Measurements from ENCODE around the gene MAPK11. TPM values are rescaled to one million over a fixed set of nuclear protein-coding genes. Genes with fewer than 3 reads are reported as not detected.

MAPK11 gene
- total and polyA plus RNA-seq, 2 donors (not counting 1 experiment from before 2014, with no cell fraction given) = 8.1 to 9.9 TPM

- Mint-ChIP-seq H3K9me3 (ENCODE audit: insufficient read depth) (no peaks in the 10 kb centered on the region), H3K27ac (peak within 1 kb of the TSS; percentile 87), H3K27me3 (peaks cover 5% of the 10 kb centered on the region), H3K4me1 (peaks cover 44% of the 10 kb centered on the region), H3K4me3 (peak within 1 kb of the TSS; percentile 84)
- H3K9me3 ChIP-seq (ENCODE audit: control extremely low read depth in 1 of 3, control insufficient read depth in 2 of 3, insufficient read depth in 1 of 3, low read length in 2 of 3) = peaks cover 0 to 6% (median 0%) of the 10 kb centered on the region in 3 donors
- peaks cover 65 to 75% of the 10 kb centered on the region in 2 donors for H3K4me1 ChIP-seq (ENCODE audit: control insufficient read depth in 2 of 2, insufficient read depth in 2 of 2, low read length in 2 of 2)
- H2AFZ ChIP-seq (ENCODE audit: insufficient read depth, low read depth, low read length, poor library complexity, severe bottlenecking) = peak within 1 kb of the TSS; percentile 60
- POLR2A ChIA-PET = interaction anchor here (0.6 to 7.5 kb wide), 8 partner anchors 9 to 445 kb away, joined by 3 to 61 read pairs (median 4); no protein-coding TSS in a partner anchor
- peak within 1 kb of the TSS; percentile 7 to 58 (median 45) for H3K4me3 ChIP-seq (ENCODE audit: control extremely low read depth in 1 of 5, extremely low read depth in 1 of 5, insufficient read depth in 1 of 5, low read depth in 2 of 5, low read length in 4 of 5)
- peak within 1 kb of the TSS; percentile 95 for H3K4me2 ChIP-seq (replicated peaks; ENCODE audit: low read depth, low read length, poor library complexity, severe bottlenecking)
- intact Hi-C loops (cut with micrococcal nuclease) = loop anchor here (1.0 kb wide), 2 partner anchors 7 to 15 kb away; no protein-coding TSS in a partner anchor
- peaks cover 0 to 28% (median 7%) of the 10 kb centered on the region in 4 experiments for H3K27me3 ChIP-seq (replicated peaks in 1 of 4; ENCODE audit: control extremely low read depth in 1 of 4, control insufficient read depth in 3 of 4, insufficient read depth in 4 of 4, low read length in 3 of 4)
- no peaks in the 10 kb centered on the region for H3K36me3 ChIP-seq (replicated peaks in 1 of 2; ENCODE audit: control extremely low read depth in 1 of 2, control insufficient read depth in 1 of 2, extremely low read depth in 1 of 2, insufficient read depth in 2 of 2, low read length in 1 of 2)
- peak within 1 kb of the TSS; percentile 52 for H3K9ac ChIP-seq (ENCODE audit: low read length)
- no peaks in the 10 kb centered on the region for H3K79me2 ChIP-seq (ENCODE audit: control insufficient read depth, insufficient read depth, low read length)
- TF ChIP-seq CTCF (IDR thresholded peaks at IDR 0.05) (no peak), EZH2 (IDR thresholded peaks at IDR 0.05; ENCODE audit: borderline replicate concordance, insufficient read depth, low read depth, low read length, poor library complexity, severe bottlenecking) (no peak)
- under 1% methylated on average over 97 of the region's 105 CpGs for WGBS (ENCODE audit: insufficient coverage)
- DNase-seq (peak; percentile 62), ATAC-seq (ENCODE audit: low read depth) (peak; percentile 42)
- no peaks in the 10 kb centered on the region for H4K20me1 ChIP-seq (ENCODE audit: control insufficient read depth, insufficient read depth, low read length, poor library complexity, severe bottlenecking)
- H3K27ac ChIP-seq (ENCODE audit: low read length in 2 of 2) = no peak within 1 kb of the TSS
- CTCF ChIA-PET = interaction anchor here (0.6 to 2.4 kb wide), 8 partner anchors 8 to 241 kb away, joined by 3 to 8 read pairs (median 3); no protein-coding TSS in a partner anchor
These were observed 36.9 kb upstream of the MAPK11 start, which contains the start of gene PLXNB2 for GRCh38 chr22:50306753-50307749. Gene PLXNB2, minus strand, starts transcription at chr22:50307646. Its CDS starts 17,062 bp downstream, at chr22:50290584.

Measured in B cell (primary cell).